Stimulated activated CD4-positive, alpha-beta T cell treated with anti-CD3 and anti-CD28 coated beads, Interleukin-2, amount 100 ng/mL, for 24 hours (primary cell): ENCODE measurements around the gene UFSP2.

Experiments used
- DNase-seq, 2 donors: peaks; one replicate each; pipeline ENCODE4 v3.0.0-alpha.2; 2020

The UFSP2 gene

DNA sequence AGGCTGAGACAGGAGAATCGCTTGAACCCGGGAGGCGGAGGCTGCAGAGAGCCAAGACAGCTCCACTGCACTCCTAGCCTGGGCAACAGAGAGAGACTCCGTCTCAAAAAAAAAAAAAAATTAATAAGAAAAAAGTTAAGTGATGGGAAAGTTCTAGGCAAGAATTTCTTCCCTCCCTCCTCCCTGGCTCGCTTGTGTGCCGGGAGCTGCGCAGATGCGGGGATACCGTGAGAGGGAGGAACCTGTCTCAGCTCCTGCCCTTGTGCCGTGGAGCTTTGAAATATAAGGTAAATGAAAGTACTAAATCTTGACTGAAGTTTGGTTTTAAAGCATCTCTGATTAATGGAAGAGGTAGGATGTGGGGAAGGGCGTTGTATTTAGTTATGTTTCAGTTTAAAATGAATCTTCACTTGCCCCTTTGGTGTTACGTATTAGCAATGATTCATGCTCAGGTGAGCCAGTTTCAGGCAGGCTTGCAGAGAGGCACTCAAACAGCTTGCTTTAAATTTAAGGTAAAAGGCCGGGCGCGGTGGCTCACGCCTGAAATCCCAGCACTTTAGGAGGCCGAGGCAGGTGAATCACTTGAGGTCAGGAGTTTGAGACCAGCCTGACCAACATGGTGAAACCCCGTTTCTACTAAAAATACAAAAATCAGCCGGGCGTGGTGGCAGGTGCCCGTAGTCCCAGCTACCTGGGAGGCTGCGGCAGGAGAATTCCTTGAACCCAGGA lies 1.4 kb upstream of the UFSP2 start:
- no peak for DNase-seq

GRCh38 chr4:185424905-185425646 lies 688 bp downstream of the UFSP2 start:
- DNase-seq, result no peak

GRCh38 chr4:185421366-185422124 lies 4.2 kb downstream of the UFSP2 start:
- no peak for DNase-seq

DNA sequence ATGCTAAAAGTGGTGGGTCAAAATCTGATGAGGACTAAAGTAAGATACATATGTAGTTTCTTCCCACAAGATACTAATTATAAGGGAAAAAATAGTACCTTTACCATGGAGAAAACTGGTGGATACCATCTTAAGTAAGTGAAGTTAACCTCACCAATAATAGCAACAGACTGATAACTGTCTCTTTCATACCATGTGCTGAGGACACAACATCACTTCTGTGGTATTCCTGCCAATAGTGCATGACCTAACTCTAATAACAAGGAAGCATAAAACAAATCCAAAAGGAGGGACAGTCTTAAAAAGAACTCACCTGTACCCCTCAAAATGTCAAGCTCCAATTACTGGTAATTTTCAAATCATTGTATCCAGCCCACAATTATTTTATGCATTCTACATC lies 8.8 kb downstream of the UFSP2 start:
- DNase-seq, result no peak

- no peak for DNase-seq
Observed at GRCh38 chr4:185412412-185412811, 13.4 kb downstream of the UFSP2 start.

DNA sequence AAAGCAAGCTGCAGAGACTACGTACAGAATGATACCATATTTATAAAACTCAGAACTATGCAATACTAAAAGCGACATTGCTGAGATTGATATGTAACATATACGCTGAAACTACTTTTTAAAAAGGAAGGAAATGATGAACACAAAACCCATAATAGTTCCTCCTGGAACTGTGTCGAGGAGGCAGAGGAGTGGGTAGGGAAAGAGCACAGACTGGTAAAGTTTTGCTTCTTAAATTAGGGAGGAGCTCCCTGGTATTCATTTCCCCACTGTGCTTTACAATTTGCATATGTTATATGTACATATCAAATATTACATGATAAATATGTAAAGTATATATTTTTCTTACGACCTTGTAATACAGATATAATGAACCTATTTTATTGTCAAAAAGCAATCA lies 13.9 kb downstream of the UFSP2 start:
- DNase-seq, result no peak

DNA sequence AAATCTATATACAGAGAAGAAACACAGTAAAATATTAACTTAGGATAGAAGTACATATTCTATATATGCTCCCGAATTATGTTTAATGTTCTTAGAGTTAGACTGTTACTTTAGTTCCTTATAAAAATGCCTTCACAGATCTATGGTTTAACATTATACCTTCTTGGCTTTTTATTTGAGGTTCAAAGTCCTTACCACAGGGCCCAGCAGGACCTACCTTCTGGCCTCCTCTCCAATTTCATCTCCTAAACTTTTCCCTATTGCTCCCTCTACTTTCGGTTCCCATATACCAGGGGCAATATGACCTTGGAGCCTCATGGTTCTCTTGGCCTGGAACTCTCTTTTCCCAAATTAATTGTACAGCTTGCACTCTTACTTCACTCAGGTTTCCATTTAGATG lies 17.3 kb downstream of the UFSP2 start:
- no peak for DNase-seq

GRCh38 chr4:185405296-185405999 lies 20.3 kb downstream of the UFSP2 start:
- no peak for DNase-seq

- no peak for DNase-seq
Observed at GRCh38 chr4:185404031-185404430, 21.7 kb downstream of the UFSP2 start.

DNA sequence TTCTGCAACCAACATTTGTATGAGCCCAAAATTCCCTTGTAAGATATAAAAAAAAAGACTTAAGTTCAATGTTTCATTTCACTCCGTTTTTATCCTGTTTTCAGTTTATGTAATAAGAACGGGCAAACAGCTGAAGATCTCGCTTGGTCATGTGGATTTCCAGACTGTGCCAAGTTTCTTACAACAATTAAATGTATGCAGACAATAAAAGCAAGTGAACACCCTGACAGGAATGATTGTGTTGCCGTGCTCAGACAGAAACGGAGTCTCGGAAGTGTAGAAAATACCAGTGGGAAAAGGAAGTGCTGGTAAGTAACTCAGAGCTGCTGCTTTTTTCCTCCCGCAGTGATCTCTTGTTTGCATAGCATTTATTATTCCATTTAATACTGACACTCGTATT lies 26.3 kb downstream of the UFSP2 start:
- no peak for DNase-seq

GRCh38 chr4:185398618-185399017 lies 27.1 kb downstream of the UFSP2 start:
- DNase-seq, result no peak

- DNase-seq, result no peak
Observed at GRCh38 chr4:185396724-185397385, 28.9 kb downstream of the UFSP2 start, which contains the start of gene ANKRD37. Gene ANKRD37 (plus strand): TSS chr4:185396841. CDS start chr4:185396924, 83 bp downstream.

DNA sequence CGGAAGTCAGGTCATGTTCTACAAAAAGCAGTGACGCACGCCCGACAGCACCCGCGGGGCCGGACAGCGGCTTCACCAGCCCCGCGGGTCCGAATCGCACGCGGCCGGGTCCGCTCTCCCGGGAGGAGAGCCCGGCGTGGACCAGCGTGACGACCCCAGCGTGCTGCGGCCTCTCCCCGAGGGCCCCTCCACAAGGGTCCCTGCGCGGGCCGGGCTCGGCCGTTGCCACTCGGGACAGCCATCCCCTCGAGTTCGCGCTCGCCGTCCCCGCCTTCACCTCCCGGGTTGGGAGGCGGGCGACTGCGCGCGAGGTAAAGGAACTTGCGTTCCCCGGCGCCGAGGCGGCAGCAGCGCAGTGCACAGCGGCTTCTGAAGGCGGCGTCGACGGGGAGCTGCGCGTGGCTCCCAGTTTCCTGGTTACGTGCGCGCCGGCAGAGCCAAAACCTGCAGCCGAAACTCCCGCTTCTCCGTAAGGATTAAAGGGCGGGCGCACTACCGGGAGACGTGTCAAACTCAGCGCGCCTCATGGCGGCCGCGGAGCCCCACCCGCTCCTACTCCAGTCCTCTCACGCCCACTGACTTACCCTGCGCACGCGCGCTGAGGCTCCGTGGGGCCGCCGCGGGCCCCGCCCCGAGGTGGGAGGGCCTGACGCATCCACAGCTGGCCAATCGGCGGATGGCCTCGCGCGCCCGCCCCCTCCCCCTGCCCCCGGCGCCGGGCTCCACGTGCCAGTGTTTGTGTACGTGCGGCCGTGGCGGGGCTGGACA lies 29.6 kb downstream of the UFSP2 start:
- DNase-seq, result peak; percentile 96

DNA sequence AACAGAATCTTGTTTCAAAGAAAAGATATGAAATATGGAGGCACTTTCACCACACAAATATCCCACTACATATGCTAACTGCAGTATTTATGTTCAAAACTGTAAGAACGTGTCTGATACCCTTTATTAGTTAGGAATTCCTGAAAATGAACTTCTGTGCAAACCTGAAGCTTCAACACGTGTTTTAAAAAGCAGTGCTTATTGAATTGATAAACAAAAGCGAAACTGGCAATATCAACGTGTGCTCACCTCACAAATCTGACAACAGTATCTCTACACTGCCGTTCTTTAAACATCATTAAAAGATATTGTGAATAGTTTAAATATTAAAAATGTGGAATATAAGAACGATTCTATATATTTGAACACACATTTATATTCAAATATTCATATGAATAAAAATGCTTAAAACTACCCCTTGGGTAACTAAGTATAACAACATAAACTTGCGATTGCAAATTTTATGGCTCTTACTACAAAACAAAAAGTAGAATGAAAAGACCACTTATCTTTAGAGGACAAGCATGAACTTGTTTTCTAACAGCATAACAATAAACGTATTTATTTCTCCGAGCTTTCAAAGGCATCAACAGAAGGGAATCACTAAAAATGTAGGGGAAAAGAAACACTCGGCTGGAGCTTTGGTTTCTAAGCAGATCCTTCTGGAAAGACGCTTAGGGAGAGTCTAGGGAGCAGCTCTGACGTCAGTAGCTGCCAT lies 30.4 kb downstream of the UFSP2 start, which contains the start of gene LRP2BP:
Gene LRP2BP (minus strand): TSS at position 687 of the 718 bp plus-strand sequence. CDS start 17,738 bp downstream, outside the sequence.
- no peak for DNase-seq

- no peak for DNase-seq
Observed at GRCh38 chr4:185394568-185395237, 31.1 kb downstream of the UFSP2 start.

DNA sequence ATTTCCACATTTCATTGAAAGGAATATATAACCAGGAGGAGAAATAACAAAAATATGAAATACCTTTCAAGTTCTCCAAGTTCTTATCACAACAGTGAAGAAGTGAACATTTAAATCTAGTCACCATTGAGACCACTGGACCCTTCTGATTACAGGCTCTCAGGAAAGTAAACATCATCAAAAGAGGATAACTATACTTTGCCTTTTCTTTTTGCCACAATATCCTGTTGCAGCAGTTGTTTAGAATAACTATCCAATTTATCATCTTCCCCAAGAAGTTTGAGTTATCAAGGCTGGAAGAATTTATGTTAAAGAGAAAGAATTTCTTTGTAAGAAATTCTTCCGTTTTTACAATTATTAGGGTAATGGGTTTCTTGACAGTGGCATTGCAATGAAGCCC lies 33.6 kb downstream of the UFSP2 start:
- DNase-seq, result no peak

- no peak for DNase-seq
Observed at GRCh38 chr4:185390941-185391340, 34.8 kb downstream of the UFSP2 start.

DNA sequence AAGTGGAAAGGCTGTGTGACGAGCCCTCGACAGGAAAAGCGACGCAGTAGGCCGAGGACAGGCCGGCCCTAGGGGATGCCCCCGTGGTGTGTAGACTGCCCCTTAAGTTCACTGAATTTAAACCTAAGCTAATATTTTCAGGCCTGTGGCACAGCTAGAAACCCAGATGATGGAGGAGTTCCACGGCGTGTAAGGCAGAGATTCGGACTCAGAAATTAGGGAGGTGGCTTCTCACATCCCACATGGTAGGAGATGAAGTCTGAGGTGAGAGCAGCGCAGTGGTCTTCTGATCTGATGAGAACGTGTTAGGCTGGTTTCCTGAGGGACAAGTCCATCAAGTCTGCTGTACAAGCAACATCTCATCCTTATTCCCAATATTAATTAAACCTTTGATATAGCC lies 37.8 kb downstream of the UFSP2 start:
- no peak for DNase-seq

GRCh38 chr4:185384930-185385331 lies 40.8 kb downstream of the UFSP2 start:
- DNase-seq, result no peak

DNA sequence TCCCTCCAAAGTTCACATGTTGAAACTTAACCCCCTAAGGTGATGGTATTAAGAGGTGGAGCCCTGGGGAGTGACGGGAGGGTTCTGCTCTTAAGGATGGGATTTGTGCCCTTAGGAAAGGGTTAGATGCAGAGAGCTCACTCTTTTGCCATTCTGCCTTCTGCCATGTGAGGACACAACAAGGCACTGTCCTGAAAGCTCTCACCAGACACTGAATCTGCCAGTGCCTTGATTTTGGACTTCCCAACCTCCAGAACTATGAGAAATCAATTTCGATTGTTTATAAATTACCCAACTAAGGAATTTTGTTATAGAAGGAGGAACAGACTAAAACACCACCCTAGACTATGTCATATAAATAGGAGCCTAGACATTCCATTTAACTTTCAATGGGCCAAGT lies 41.7 kb downstream of the UFSP2 start:
- no peak for DNase-seq
